Stomach (tissue), 4 donors: ENCODE measurements around the gene PSMD3.

Experiments used
- EP300 ChIP-seq: sonication (generic); formaldehyde crosslinking; IDR thresholded peaks from one replicate; pipeline ENCODE4 v1.6.1; 2017; ENCODE audit warnings: antibody characterized with exemption
- POLR2A ChIP-seq, 4 donors: fragments of 450-650 bp; IDR thresholded peaks; one replicate each; pipeline ENCODE4 v1.6.1; 2016; ENCODE audit warnings: antibody characterized with exemption in 4 of 4, control low read depth in 2 of 4, mild to moderate bottlenecking in 1 of 4, moderate library complexity in 1 of 4
- TF ChIP-seq, protein P1 (sequence below), 7 experiments: fragments of 450-650 bp in 4 of 7; fragments of 200-600 bp in 3 of 7; sonication (generic) in 3 of 7; IDR thresholded peaks; one replicate each; pipeline ENCODE4 v1.5.1; 2016 to 2019; ENCODE audit warnings: antibody characterized with exemption in 7 of 7, control low read depth in 2 of 7, mild to moderate bottlenecking in 1 of 7

DNA sequence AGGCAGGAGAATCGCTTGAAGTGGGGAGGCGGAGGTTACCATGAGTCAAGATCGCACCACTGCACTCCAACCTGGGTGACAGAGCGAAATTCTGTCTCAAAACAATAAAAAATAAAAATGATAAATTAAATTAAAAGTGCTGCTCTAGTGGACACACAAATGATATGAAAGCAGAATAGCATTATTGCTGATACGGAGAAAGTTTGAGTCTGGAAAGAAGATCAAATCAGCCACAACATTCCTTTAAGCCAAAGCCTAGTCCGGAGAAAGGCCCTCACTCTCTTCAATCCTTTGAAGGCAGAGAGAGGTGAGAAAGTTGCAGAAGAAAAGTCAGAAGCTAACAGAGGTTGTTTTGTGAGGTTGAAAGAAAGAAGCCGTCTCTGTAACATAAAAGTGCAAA lies 19.6 kb downstream of the PSMD3 start:
- TF ChIP-seq, protein P1, sequence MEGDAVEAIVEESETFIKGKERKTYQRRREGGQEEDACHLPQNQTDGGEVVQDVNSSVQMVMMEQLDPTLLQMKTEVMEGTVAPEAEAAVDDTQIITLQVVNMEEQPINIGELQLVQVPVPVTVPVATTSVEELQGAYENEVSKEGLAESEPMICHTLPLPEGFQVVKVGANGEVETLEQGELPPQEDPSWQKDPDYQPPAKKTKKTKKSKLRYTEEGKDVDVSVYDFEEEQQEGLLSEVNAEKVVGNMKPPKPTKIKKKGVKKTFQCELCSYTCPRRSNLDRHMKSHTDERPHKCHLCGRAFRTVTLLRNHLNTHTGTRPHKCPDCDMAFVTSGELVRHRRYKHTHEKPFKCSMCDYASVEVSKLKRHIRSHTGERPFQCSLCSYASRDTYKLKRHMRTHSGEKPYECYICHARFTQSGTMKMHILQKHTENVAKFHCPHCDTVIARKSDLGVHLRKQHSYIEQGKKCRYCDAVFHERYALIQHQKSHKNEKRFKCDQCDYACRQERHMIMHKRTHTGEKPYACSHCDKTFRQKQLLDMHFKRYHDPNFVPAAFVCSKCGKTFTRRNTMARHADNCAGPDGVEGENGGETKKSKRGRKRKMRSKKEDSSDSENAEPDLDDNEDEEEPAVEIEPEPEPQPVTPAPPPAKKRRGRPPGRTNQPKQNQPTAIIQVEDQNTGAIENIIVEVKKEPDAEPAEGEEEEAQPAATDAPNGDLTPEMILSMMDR (IDR thresholded peaks at IDR 0.05): no peak
- TF ChIP-seq POLR2A (IDR thresholded peaks at IDR 0.05): no peak
- TF ChIP-seq EP300: no peak
